ENCODE measurements around the gene FRAT1.
A peak's percentile ranks its signal among the peaks of the same experiment; 100 is the strongest.
"Not testable (repeated sequence)": the region's sequence is repeated elsewhere in the genome, so short reads cannot be mapped to it uniquely, and the experiment has no call there.

FRAT1 gene

DNA sequence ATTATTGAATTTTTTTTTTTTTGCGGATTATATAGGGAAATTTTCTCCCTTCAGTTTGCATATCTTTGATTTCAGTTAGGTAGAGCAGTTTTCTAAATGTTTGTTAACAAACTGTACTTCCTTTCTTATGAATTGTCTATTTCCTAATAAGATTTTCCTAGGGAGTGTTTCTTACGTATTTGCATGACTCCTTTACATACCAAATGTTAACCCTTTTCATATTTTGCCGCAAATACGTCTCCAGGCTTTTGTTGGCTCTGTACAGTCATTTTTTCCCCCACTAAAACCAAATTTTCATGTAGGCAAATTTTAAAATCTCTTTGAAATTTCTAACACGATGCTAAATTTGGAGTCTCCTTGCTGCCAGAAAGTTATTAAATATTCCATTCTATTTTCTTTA lies 17.4 kb downstream of the FRAT1 start:
- no peak for DNase-seq

- no peak for DNase-seq
Measured at GRCh38 chr10:97336942-97337831, 18.1 kb downstream of the FRAT1 start.

GRCh38 chr10:97338041-97338440 lies 19.0 kb downstream of the FRAT1 start:
- DNase-seq: no peak

DNA sequence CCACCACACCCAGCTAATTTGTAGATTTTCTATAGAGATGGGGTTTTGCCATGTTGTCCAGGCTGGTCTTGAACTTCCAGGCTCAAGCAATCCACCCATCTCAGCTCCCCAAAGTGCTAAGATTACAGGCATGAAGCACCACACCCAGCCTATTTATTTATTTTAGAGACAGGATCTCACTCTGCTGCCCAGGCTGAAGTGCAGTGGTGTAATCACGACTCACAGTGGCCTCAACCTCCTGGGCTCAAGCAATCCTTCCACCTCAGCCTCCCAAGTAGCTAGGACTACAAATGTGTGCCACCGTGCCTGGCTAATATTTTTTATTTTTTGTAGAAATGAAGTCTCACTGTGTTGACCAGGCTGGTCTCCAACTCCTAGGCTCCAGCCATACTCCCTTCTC lies 22.3 kb downstream of the FRAT1 start:
- no peak for DNase-seq

GRCh38 chr10:97343664-97344063 lies 24.6 kb downstream of the FRAT1 start:
- DNase-seq: not testable (repeated sequence)

- no peak for DNase-seq
Measured at GRCh38 chr10:97347317-97347716, 28.2 kb downstream of the FRAT1 start.

DNA sequence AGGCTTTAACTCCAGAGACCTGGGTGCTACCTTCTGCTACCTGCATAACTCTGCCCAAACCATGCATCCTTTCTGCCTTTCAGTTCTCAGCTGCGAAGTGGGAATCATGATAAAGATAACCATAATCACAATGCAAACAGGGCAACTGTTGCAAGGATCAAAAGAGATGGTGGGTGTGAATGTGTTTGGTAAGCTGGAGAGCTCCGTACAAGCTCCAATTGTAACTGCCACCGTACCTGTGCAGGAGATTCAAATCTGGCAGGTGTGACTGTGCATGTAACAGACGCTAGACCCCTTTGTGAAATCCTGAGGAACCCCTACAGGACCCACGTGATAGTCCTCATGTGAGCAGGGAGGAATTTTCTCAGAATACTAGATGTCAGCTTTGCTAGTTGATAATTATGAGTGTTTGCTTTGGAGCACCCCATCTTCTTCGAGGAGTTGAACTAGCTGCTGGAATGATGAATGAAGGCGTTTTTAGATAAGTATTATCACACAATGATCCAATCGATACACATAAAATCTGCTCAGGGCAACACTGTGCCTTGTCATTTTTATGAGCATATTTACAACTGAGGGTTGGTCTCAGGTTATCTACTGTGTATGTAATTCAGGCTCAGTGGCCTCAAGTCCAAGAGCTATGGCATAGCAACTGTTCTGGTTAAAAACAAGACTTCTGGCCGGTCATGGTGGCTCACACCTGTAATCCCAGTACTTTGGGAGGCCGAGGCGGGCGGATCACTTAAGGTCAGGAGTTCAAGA lies 30.9 kb downstream of the FRAT1 start:
- DNase-seq: no peak

- no peak for DNase-seq
Measured at GRCh38 chr10:97353945-97354344, 34.9 kb downstream of the FRAT1 start.

DNA sequence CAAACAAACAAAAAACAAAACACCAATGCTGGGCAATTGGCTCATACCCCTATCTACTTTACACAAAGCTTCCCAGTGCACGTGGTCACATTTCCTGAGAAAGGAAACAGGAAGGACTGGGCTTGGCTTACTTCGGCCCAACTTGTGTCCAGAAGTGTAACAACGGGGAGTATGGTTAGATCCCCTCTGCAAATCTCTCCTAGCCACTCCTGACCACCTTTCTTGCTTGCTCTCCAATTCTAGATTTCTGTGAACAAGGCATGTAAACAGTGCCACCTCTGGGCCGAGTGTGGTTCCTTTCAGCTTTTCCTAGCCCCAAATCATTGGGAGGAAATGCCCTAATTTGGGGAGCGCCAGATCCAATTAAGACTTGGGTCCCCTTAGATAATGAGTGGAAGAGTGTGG lies 36.5 kb downstream of the FRAT1 start:
- DNase-seq: no peak

GRCh38 chr10:97356318-97356914 lies 37.3 kb downstream of the FRAT1 start:
- DNase-seq: peak; percentile 6

DNA sequence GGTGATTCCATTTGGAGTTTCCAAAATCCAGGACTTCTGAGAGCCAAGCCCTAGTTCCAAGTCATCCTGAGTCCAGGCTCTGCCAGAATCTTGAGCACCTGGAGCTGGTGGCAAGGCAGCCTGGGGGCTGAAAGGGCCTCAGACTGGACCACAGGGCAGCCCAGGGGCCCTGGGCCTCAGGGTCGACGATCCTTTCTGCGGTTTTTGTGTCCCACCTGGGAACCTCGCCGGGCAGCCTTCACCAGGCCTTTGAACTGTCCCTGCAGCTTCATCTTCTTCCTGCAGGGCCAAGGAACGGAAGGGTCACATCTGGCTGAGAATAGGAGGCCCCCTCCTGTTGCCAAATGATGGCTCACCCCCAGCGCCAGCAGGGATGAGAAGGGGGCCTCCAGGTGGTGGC lies 37.8 kb downstream of the FRAT1 start:
- DNase-seq: no peak

DNA sequence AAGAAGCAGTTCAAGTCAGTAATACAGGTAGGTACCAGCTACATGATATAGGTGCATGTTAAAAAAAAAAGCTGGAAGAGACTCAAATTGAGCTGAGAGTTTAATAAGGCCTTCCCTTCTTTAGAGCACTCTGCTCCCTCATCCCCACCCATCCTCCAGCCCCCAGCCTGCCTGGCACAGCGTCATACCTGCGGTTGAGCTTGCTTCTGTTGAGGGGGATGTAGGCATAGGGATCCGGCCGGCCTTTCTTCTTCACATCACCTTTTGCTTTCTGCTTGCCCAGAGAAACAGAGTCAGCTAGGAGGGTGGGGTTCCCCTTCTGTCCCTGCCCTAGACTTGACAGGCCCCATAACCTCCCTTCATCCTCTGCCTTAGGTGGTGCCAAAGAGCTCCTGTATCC lies 39.3 kb downstream of the FRAT1 start:
- DNase-seq: no peak

GRCh38 chr10:97358781-97359180 lies 39.7 kb downstream of the FRAT1 start:
- no peak for DNase-seq

DNA sequence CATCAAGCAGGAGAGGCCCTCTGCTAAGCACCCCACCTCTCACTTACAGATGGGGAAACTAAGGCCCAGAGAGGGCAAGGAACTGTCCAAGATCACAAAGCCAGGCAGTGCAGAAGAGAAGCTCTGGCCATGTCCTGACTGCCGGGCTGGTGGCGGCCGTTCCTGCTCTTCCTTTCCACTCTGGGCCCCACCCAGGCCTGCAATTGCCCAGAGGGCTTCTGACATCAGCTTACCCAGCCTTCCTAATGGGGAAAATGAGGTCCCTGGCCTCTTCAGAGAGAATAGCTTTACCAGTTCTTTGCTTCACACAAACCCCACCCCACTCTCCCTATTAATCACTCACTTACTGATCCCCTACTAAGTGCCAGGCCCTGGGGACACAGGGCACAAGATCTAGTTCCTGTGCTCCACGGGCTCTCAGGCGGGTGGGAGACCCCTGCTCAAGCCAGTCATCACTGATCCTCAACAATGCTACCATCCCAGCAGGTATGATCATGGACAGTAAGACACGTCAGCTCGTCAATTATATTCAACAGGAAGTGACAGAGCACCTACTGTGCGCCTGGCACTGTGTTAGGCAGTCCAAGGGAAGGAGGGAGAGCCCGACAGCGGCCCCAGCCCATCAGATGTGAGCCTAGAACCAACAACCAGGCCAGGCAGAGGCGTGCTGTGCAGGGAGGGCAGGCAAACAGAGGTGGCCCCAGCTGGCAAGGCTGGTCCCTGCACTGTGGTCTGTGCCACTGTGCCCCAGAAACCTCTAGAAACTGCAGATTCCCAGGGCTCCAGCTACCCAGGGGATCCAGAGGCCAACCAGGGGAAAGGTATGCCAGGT lies 41.9 kb downstream of the FRAT1 start:
- no peak for DNase-seq

GRCh38 chr10:97361537-97361901 lies 42.4 kb downstream of the FRAT1 start:
- DNase-seq: no peak

DNA sequence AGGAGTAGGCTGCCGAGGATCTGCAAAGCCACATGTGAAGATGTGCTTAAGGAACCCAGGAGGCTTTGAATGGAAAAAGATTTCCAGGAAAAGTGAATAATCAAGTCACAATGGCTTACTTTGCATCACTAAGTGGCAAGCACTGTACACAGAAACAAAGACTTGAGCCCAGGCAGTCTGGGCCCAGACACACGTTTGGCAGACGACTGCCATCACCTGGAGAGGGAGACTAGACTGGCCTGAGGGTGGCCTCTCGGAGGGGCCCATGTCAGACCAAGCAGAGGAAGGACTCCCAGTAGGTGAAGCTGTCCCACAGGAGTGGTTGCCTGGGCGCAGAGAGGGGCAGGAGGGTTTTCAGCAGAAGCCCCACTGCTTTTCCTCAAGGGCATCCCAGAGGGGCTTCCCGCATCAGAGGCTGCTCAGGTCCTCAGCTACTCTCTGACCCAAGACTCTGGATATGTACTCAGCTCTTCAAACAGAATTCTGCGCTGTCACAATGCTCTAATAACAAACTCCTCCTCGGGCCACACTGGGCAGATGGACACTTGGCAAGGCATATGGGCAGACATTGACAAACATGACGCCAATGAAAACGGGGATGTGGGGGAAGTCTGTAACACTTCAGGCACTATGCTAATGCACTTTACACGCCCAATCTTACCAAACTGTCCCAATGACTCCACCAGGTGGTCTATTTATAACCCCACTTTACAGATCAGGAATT lies 43.4 kb downstream of the FRAT1 start:
- DNase-seq: no peak

- no peak for DNase-seq
Measured at GRCh38 chr10:97363071-97363470, 44.0 kb downstream of the FRAT1 start.

- peak; percentile 86 for DNase-seq
Measured at GRCh38 chr10:97365761-97366351, 46.8 kb downstream of the FRAT1 start.

- no peak for DNase-seq
Measured at GRCh38 chr10:97366572-97366971, 47.5 kb downstream of the FRAT1 start.

DNA sequence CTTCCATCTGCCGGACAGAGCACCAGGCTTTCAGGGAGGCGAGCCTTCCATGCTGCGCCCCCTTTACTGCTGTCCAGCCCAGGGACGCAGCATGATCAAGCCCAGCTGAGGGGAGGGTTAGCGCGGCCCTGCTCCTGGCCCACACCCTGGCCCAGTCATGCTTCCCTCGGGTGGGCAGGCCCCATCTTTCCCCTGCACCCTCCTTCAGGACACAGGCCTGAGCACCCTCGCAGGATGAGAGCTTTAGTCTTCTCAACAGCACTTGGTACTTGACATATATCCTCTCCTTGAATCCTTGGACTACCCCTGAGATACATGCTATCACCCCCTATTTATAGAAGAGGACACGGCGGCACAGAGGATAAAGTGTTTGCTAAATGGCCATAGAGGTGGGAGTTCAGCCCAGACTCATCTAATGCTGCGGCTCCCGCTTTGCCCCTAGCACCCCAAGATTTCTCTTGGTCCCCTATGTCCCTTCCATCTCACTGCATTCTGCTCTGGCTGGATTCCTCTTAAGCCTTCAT lies 48.1 kb downstream of the FRAT1 start:
- no peak for DNase-seq

All from KG1 (cell line).